ENCODE results near the gene RERGL. TPM values are rescaled to one million over a fixed set of nuclear protein-coding genes. Genes with fewer than 3 reads are reported as not detected.

RERGL gene
- total RNA-seq, result 1 to 10 TPM in 2 of 4 donors, not detected in 2; 2.9 to 5.5 TPM

- Histone ChIP-seq H3K27ac (no peak within 1 kb of the TSS), H3K27me3 (no peaks in the 10 kb centered on the region), H3K36me3 (no peaks in the 10 kb centered on the region), H3K4me3 (no peak within 1 kb of the TSS), H3K4me1 (no peaks in the 10 kb centered on the region), H3K9me3 (no peaks in the 10 kb centered on the region)
- no peak for DNase-seq
- no peak for TF ChIP-seq POLR2A (IDR thresholded peaks at IDR 0.05)
- no peak for TF ChIP-seq CTCF (IDR thresholded peaks at IDR 0.05)
These were observed at the start of gene RERGL for GRCh38 chr12:18090093-18090492. Gene RERGL, minus strand, starts transcription at chr12:18090193. Its CDS starts 53 bp downstream, at chr12:18090140.

GRCh38 chr12:18139254-18139653 lies 49.3 kb upstream of the RERGL start:
- H3K27me3 ChIP-seq, result no peaks in the 10 kb centered on the region
- no peak for TF ChIP-seq POLR2A (IDR thresholded peaks at IDR 0.05)
- TF ChIP-seq CTCF (IDR thresholded peaks at IDR 0.05), result no peak
- no peak overlapping the region for H3K27ac ChIP-seq
- no peaks in the 10 kb centered on the region for H3K36me3 ChIP-seq
- H3K4me3 ChIP-seq, result no peak overlapping the region
- H3K9me3 ChIP-seq, result no peaks in the 10 kb centered on the region
- H3K4me1 ChIP-seq, result peaks cover 0 to 9% (median 0%) of the 10 kb centered on the region in 4 donors
- DNase-seq, result no peak

- H3K27ac ChIP-seq, result no peak overlapping the region
- no peaks in the 10 kb centered on the region for H3K4me1 ChIP-seq
- TF ChIP-seq CTCF (IDR thresholded peaks at IDR 0.05) (no peak), POLR2A (IDR thresholded peaks at IDR 0.05) (no peak)
- H3K9me3 ChIP-seq, result no peaks in the 10 kb centered on the region
- H3K4me3 ChIP-seq, result no peak overlapping the region
- H3K36me3 ChIP-seq, result no peaks in the 10 kb centered on the region
- H3K27me3 ChIP-seq, result no peaks in the 10 kb centered on the region
- no peak for DNase-seq
These were observed 45.5 kb upstream of the RERGL start for GRCh38 chr12:18135509-18135908.

GRCh38 chr12:18135086-18135485 lies 45.1 kb upstream of the RERGL start:
- no peak overlapping the region for H3K27ac ChIP-seq
- TF ChIP-seq POLR2A (IDR thresholded peaks at IDR 0.05) (no peak), CTCF (IDR thresholded peaks at IDR 0.05) (no peak)
- H3K36me3 ChIP-seq, result no peaks in the 10 kb centered on the region
- no peak overlapping the region for H3K4me3 ChIP-seq
- H3K4me1 ChIP-seq, result no peaks in the 10 kb centered on the region
- H3K27me3 ChIP-seq, result no peaks in the 10 kb centered on the region
- no peaks in the 10 kb centered on the region for H3K9me3 ChIP-seq
- no peak for DNase-seq

- H3K27ac ChIP-seq, result no peak overlapping the region
- no peak for DNase-seq
- no peak overlapping the region for H3K4me3 ChIP-seq
- H3K4me1 ChIP-seq, result no peaks in the 10 kb centered on the region
- peaks cover 0 to 9% (median 1%) of the 10 kb centered on the region in 4 donors for H3K9me3 ChIP-seq
- no peak for TF ChIP-seq CTCF (IDR thresholded peaks at IDR 0.05)
- no peak for TF ChIP-seq POLR2A (IDR thresholded peaks at IDR 0.05)
- H3K27me3 ChIP-seq, result no peaks in the 10 kb centered on the region
- no peaks in the 10 kb centered on the region for H3K36me3 ChIP-seq
These were observed 40.9 kb upstream of the RERGL start for GRCh38 chr12:18130851-18131250.

- H3K9me3 ChIP-seq, result peaks cover 0 to 12% (median 1%) of the 10 kb centered on the region in 4 donors
- no peaks in the 10 kb centered on the region for H3K27me3 ChIP-seq
- no peak overlapping the region for H3K4me3 ChIP-seq
- no peak overlapping the region for H3K27ac ChIP-seq
- no peaks in the 10 kb centered on the region for H3K4me1 ChIP-seq
- TF ChIP-seq POLR2A (IDR thresholded peaks at IDR 0.05), result no peak
- no peak for TF ChIP-seq CTCF (IDR thresholded peaks at IDR 0.05)
- H3K36me3 ChIP-seq, result no peaks in the 10 kb centered on the region
- DNase-seq, result no peak
These were observed 33.7 kb upstream of the RERGL start for GRCh38 chr12:18123707-18124106.
